GM18861 (cell line): ENCODE results near the gene MSLN.
"Not testable (repeated sequence)": the region's sequence is repeated elsewhere in the genome, so short reads cannot be mapped to it uniquely, and the experiment has no call there.

ENCODE experiments used
- ATAC-seq: cut with Tn5 transposase; IDR thresholded peaks from one replicate; pipeline ENCODE4 v1.9.1; 2021; ENCODE audit not compliant: unreplicated experiment

Gene MSLN

GRCh38 chr16:734208-734980 lies 26.1 kb upstream of the MSLN start:
- no peak for ATAC-seq

- no peak for ATAC-seq
Observed at GRCh38 chr16:734981-735881, 25.3 kb upstream of the MSLN start.

- ATAC-seq: no peak
Observed at GRCh38 chr16:735982-736453, 24.5 kb upstream of the MSLN start.

GRCh38 chr16:736936-737481 lies 23.5 kb upstream of the MSLN start:
- ATAC-seq: no peak

DNA sequence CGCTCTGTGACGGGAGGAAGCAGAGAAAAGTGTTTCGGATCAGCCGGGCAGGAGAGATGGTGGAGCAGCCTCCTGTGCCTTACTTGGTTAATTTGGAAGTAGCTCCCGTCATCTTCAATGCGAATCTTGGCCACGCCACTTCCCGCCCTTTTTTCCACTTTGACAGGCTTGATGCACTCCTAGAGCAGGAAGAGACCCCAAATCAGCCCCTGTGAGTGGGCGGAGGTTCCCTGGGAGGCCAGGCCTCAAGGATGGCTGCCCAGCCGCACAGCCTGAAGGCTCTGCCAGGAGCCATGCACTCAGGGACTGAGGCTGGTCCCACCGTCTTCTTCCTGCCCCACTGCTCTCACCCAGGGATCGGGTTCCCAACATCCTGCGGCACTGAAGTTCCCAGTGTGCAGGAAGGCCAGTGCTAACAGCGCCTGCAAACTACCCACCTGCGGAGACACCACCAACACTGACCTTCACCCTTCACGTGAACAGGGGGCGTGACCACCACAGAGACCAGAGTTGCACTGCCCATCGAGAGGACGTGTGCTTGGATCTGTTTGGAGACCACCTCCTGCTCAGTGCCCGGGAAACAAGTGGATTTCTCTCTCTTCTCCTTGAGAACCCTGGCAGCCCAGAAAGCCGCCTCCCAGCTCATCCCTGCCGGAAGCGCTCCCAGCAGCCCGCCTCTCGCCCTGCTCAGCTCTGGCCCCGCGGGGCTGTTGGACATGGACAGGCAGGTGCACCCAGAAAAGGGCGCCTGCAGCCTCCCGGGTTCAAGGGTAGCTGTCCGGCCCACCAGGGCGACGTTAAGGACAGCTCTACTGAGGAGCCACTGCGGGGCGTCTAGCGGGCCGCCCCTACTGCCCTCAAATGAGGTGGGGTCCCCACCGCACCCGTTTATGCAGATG lies 20.7 kb upstream of the MSLN start:
- ATAC-seq: no peak

- ATAC-seq: no peak
Observed at GRCh38 chr16:740459-740763, 20.1 kb upstream of the MSLN start.

- ATAC-seq: peak; percentile 78
Observed at GRCh38 chr16:740764-741505, 19.6 kb upstream of the MSLN start, which contains the start of gene CIAO3. TSS of gene CIAO3 (minus strand) at chr16:740997. CDS start at chr16:740985, 12 bp downstream.

- no peak for ATAC-seq
Observed at GRCh38 chr16:741986-742629, 18.4 kb upstream of the MSLN start.

GRCh38 chr16:742894-743293 lies 17.6 kb upstream of the MSLN start:
- not testable (repeated sequence) for ATAC-seq

DNA sequence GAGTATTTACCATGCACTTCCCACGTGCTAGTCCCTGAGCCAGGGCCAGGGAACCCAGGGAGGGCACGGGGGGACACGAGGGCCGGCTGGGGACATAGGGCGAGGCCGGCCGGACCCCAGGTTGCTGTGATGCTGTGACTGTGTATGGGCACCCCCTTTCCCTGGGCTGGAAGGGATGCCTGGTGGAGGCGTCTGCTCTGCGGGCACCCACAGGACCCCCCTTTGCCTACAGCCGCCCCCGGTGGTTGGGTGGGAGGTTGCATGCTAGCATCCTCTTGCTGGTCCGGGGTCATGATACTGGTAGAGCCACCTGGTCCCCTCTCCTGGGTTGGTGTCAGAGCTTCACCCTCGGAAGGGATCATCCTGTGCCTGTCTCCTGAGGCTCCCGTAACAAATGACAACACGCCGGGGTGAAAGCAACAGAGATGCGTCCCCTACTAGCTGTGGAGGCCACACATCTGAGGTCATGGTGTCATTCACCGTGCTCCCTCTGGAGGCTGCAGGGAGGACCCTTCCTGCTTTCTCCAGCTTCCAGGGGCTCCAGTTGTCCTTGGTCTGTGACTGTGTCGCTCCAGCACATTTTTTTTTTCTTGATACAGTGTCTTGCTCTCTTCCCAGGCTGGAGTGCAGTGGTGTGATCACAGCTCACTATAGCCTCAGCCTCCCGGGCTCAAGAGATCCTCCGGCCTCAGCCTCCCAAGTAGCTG lies 16.6 kb upstream of the MSLN start:
- ATAC-seq: no peak

DNA sequence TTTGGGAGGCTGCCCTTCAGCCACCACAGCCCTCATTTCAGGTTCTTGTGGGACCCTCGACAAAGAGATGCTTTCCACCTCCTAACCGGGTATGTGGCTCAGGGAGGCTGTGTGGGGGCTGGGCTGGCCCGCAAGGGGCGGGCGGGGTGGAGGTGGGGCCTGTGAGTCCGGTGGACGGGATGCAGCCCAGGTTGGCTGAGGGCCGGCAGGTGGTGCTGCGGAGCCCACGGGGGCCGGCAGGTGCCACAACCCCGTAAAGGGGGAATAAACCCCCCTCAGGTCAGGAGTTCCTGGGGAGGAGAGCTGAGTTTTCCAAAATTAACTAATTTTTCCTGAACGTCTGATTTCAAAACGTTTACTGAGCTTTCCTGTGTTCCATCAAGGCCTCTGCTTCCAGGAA lies 14.8 kb upstream of the MSLN start:
- no peak for ATAC-seq

- ATAC-seq: no peak
Observed at GRCh38 chr16:746637-747036, 13.9 kb upstream of the MSLN start.

- ATAC-seq: no peak
Observed at GRCh38 chr16:747978-748746, 12.4 kb upstream of the MSLN start.

- ATAC-seq: no peak
Observed at GRCh38 chr16:749010-749409, 11.5 kb upstream of the MSLN start.

DNA sequence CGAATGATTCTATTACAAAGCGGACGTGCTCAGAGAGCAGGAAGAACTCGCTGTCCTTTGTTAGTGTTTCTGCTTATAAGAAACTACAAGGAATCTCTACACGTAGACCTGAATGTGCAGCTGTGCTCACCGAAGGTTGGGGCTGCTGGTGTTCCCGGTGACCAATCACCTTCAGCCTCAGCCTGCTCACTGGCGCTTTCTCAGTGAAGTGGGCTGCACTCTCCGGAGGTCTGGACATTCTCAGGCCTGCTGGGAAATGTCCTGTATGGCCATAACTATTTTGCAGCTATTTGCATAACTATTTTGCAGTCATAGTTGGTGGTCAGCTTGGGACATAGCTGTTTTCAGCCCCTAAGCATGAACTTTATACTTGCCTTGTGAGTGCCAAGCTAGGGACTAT lies 10.0 kb upstream of the MSLN start:
- ATAC-seq: no peak

DNA sequence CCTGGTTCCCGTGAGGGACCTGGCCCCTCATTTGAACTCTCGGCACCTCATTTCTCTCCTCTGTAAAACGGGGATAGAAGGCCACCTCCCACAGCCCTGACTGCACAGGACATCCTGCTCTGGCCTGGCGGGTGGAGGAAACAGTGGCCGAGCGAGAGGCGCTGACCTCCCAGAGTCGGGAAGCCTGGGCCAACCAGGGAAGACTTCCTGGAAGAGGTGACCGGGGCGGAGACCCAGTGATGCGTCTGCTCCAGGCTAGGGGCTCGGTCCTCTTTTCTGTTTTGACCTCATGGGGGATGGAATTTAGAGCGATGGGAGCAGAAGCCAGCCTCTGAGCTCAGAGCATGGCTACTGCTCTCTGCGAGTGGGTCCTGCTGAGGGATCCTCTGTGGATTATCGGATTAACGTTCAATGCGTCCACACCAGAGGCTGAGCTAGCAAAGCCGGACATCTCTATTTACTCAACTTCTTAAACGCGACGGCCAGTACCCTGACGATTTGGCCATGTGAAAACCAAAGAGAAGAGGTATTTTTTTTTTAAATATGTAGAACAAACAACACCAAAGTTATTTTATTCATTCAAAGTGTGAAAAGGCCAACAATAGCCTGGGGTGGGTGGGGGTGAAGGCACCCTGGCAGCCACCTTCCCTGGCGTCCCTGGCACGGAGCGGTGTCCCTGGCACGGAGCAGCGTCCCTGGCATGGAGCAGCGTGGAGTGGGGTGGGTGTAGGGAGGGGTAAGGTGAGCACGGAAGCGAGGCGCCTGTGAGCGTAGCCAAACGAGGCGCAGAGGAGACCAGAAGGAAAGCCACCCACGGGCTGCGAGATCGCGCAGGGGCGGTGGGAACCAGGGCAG lies 9.2 kb upstream of the MSLN start:
- no peak for ATAC-seq

DNA sequence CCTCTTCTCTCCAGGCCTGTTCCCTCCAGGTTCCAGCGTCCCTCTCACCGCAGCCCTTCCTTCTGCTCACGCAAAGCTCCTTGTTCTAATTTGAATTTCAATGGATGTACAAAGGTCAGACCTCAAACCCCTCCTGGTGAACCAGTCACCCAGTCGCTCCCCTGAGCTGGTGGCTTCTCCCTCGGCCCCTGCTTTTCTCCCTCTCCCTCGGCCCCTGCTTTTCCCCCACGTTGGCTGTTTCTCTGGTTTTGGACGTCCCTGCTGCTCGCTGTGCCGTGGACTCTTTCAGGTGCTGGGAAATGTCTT lies 8.6 kb upstream of the MSLN start:
- ATAC-seq: no peak
